K562 (cell line): Measurements from ENCODE around the gene CHCHD1. TPM values are rescaled to one million over a fixed set of nuclear protein-coding genes. Genes with fewer than 3 reads are reported as not detected.
A peak's percentile ranks its signal among the peaks of the same experiment; 100 is the strongest.

Source experiments
- CCNT2 ChIP-seq: IDR thresholded peaks from 2 replicates; pipeline ENCODE4 v1.6.1; 2011; ENCODE audit warnings: borderline replicate concordance, low read depth, mild to moderate bottlenecking, moderate library complexity, mixed read lengths, low read length; ENCODE audit not compliant: insufficient read length; ENCODE audit errors: extremely low read depth
- CREB3L1 ChIP-seq: fragments of 450-650 bp; IDR thresholded peaks from 2 replicates; pipeline ENCODE4 v1.6.1; 2014; ENCODE audit warnings: low read depth, mild to moderate bottlenecking, moderate library complexity, borderline replicate concordance
- IRF2 ChIP-seq: sonication (generic); formaldehyde crosslinking; IDR thresholded peaks from 2 replicates; pipeline ENCODE4 v1.8.1; 2022; ENCODE audit warnings: mild to moderate bottlenecking, missing genetic modification reagents
- KAT7 ChIP-seq: sonication (generic); formaldehyde crosslinking; IDR thresholded peaks from 2 replicates; pipeline ENCODE4 v1.8.0; 2022; ENCODE audit warnings: missing genetic modification reagents, mild to moderate bottlenecking, borderline replicate concordance
- LCOR ChIP-seq: sonication (generic); formaldehyde crosslinking; IDR thresholded peaks from 2 replicates; pipeline ENCODE4 v1.8.0; 2022; ENCODE audit warnings: mild to moderate bottlenecking, missing genetic modification reagents
- MEIS2 ChIP-seq: fragments of 450-650 bp; IDR thresholded peaks from 2 replicates; pipeline ENCODE4 v1.6.1; 2014; ENCODE audit warnings: mild to moderate bottlenecking; ENCODE audit not compliant: partially characterized antibody
- MGA ChIP-seq: fragments of 450-650 bp; IDR thresholded peaks from 2 replicates; pipeline ENCODE4 v1.6.1; 2016; ENCODE audit warnings: mild to moderate bottlenecking, moderate library complexity
- SAP30 ChIP-seq: fragments of 200-600 bp; sonication (generic); IDR thresholded peaks from 2 replicates; pipeline ENCODE4 v1.6.1; 2012; ENCODE audit warnings: borderline replicate concordance, low read depth, mild to moderate bottlenecking, moderate library complexity, low read length, control low read depth, inconsistent platforms; ENCODE audit not compliant: insufficient read depth, poor library complexity, severe bottlenecking
- ZNF140 ChIP-seq: fragments of 250-450 bp; sonication (Bioruptor Pico); IDR thresholded peaks from 2 replicates; pipeline ENCODE4 v1.8.0; 2021; ENCODE audit warnings: moderate library complexity, mild to moderate bottlenecking, inconsistent platforms
- polyA plus RNA-seq, 8 experiments: library from polyadenylated mRNA; depleted of rRNA in 4 of 8; stranded (reverse) in 5 of 8; unstranded in 3 of 8; fragments of >200 nt; fragmentation: Nextera tagmentation in 2 of 8; fragmentation: Illumina TruSeq in 1 of 8; extraction: Ambion mirVana in 2 of 8; extraction: Trizol in 1 of 8; gene quantifications; 2 replicates each; pipeline versions ENCODE4 v1.2.1 to v1.2.3, GENCODE V29; 2011 to 2014; ENCODE audit warnings: inconsistent platforms in 1 of 8, missing spikeins in 1 of 8
- total RNA-seq, 7 experiments: library from RNA; depleted of rRNA in 6 of 7; stranded (reverse); fragments of >200 nt in 6 of 7; fragmentation: Illumina TruSeq in 2 of 7; extraction: Trizol in 2 of 7; gene quantifications; 2 replicates each; pipeline versions ENCODE4 v1.2.1 to v1.2.3, GENCODE V29; 2011 to 2021; ENCODE audit warnings: low replicate concordance in 1 of 7

CHCHD1 gene
- total and polyA plus RNA-seq, 9 of the 15 experiments (the other 6 are each of a cell fraction or from before 2014, with no cell fraction given) = 52.9 to 126 (median 83.4) TPM

DNA sequence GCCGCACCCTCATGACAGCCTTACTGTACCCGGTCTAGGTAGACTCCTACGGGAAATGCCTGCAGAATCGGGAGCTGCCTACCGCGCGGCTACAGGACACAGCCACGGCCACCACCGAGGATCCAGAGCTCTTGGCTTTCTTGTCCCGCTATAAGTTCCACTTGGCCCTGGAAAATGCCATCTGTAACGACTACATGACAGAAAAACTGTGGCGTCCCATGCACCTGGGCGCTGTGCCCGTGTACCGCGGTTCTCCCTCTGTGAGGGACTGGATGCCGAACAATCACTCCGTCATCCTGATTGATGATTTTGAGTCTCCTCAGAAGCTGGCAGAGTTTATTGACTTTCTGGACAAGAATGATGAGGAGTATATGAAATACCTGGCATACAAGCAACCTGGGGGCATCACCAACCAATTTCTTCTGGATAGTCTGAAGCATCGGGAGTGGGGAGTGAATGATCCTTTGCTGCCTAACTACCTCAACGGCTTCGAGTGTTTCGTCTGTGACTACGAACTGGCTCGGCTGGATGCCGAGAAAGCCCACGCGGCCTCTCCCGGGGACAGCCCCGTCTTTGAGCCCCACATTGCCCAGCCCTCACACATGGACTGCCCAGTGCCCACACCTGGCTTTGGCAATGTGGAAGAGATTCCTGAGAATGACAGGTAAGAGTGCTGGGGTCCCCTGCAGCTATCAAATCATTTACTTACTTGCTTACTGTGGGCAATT, 8.5 kb upstream of the CHCHD1 start (continued):
- TF ChIP-seq MGA (no peak), SAP30 (peak; percentile 37), CREB3L1 (no peak), MEIS2 (peak; percentile 31), KAT7 (peak; percentile 21; the same call in 1 of the 2 replicates), CCNT2 (no peak), LCOR (CRISPR knock-in tag) (peak; percentile 63; the same call in 1 of the 2 replicates), ZNF140 (no peak), IRF2 (CRISPR knock-in tag) (peak; percentile 64; the same call in 1 of the 2 replicates)
